Loucy (cell line): ENCODE results near the gene OPHN1.
A peak's percentile ranks its signal among the peaks of the same experiment; 100 is the strongest.

Experiments used
- H2AFZ ChIP-seq: fragments of 200-600 bp; sonication (generic); 2 replicates; pipeline ENCODE4 v1.6.0; 2016; ENCODE audit warnings: antibody characterized with exemption, mild to moderate bottlenecking, low read length, moderate library complexity
- H3F3A ChIP-seq: fragments of 200-600 bp; 2 replicates; pipeline ENCODE4 v1.6.0; 2016; ENCODE audit warnings: antibody characterized with exemption, low read depth, mild to moderate bottlenecking
- H3K27me3 ChIP-seq: fragments of 200-600 bp; sonication (generic); 2 replicates; pipeline ENCODE4 v1.6.1; 2014; ENCODE audit warnings: low read length, mild to moderate bottlenecking; ENCODE audit not compliant: insufficient read depth, poor library complexity, severe bottlenecking
- H3K36me3 ChIP-seq: fragments of 200-600 bp; sonication (generic); 2 replicates; pipeline ENCODE4 v1.6.1; 2016; ENCODE audit warnings: low read length; ENCODE audit not compliant: insufficient read depth
- H3K4me1 ChIP-seq: fragments of 200-600 bp; sonication (generic); 2 replicates; pipeline ENCODE4 v1.5.1; 2014; ENCODE audit warnings: low read length, mild to moderate bottlenecking; ENCODE audit not compliant: insufficient read depth, poor library complexity, severe bottlenecking
- H3K4me2 ChIP-seq: fragments of 200-600 bp; sonication (generic); 2 replicates; pipeline ENCODE4 v1.6.0; 2014; ENCODE audit warnings: antibody characterized with exemption, low read length, low read depth, mild to moderate bottlenecking; ENCODE audit not compliant: poor library complexity, severe bottlenecking
- H3K4me3 ChIP-seq: fragments of 200-600 bp; sonication (generic); 2 replicates; pipeline ENCODE4 v1.5.1; 2014; ENCODE audit warnings: low read length, mild to moderate bottlenecking, mixed read lengths; ENCODE audit not compliant: poor library complexity, severe bottlenecking
- H3K79me2 ChIP-seq: fragments of 200-600 bp; sonication (generic); 2 replicates; pipeline ENCODE4 v1.6.1; 2014; ENCODE audit warnings: low read length; ENCODE audit not compliant: insufficient read depth
- H3K9ac ChIP-seq: fragments of 200-600 bp; sonication (generic); 2 replicates; pipeline ENCODE4 v1.6.0; 2014; ENCODE audit warnings: mild to moderate bottlenecking, low read depth, low read length, moderate library complexity; ENCODE audit not compliant: poor library complexity, severe bottlenecking
- H3K9me2 ChIP-seq: fragments of 200-600 bp; sonication (generic); replicated peaks from 2 replicates; pipeline ENCODE4 v1.6.1; 2016; ENCODE audit warnings: low read depth, low read length, mixed read lengths
- H3K9me3 ChIP-seq: fragments of 200-600 bp; sonication (generic); 2 replicates; pipeline ENCODE4 v1.6.1; 2014; ENCODE audit warnings: mild to moderate bottlenecking, antibody characterized with exemption, low read length, low read depth; ENCODE audit not compliant: insufficient read depth
- H4K20me1 ChIP-seq: fragments of 200-600 bp; sonication (generic); 2 replicates; pipeline ENCODE4 v1.6.0; 2014; ENCODE audit warnings: antibody characterized with exemption, low read length, mild to moderate bottlenecking; ENCODE audit not compliant: insufficient read depth, poor library complexity, severe bottlenecking
- EZH2phosphoT487 ChIP-seq: fragments of 200-600 bp; IDR thresholded peaks from 2 replicates; pipeline ENCODE4 v1.6.1; 2018; ENCODE audit warnings: antibody characterized with exemption, mild to moderate bottlenecking, moderate library complexity, borderline replicate concordance
- TF ChIP-seq, protein P1 (sequence below): fragments of 200-600 bp; sonication (generic); conservative IDR thresholded peaks from 2 replicates; pipeline ENCODE4 v1.5.1; 2014; ENCODE audit warnings: mild to moderate bottlenecking, antibody characterized with exemption, low read length

The OPHN1 gene

DNA sequence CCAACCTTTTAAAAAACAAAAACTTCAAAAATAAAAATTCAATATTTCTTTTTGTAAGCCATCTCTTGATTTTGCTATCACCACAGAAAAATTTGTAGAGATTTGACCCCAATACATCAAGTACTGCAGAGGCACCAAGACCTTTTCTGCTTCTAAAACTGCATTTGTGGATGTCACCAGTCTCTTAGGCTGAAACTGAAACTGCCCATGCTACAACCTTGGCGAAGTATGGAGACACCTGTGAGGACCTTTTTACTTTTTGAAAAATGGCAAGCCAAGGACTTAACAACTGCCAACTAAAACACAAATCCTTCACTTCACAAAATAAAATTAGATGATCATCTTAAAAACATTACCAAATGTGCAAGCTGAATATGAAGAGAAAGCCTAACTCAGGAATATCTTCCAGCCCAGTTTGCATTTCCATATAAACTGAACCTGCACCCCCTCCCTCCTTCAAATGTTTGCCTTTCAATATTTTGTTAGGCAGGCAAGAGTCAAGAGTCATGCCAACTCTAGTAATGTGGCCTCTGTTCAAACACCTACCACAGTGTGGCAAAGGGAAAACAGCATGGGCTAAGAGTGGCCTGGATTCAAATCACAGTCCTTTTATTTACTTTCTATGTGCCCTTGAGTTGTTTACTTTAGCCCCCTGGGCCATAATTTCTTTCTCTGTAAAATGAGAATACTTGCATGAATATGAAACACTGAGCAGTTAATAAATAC, 389.4 kb downstream of the OPHN1 start:
- no peaks in the 10 kb centered on the region for H3K9me3 ChIP-seq
- H3K4me2 ChIP-seq: no peak overlapping the region
- H3K36me3 ChIP-seq: no peaks in the 10 kb centered on the region
- no peaks in the 10 kb centered on the region for H4K20me1 ChIP-seq
- H3F3A ChIP-seq: no peaks in the 10 kb centered on the region
- H3K9me2 ChIP-seq: no peaks in the 10 kb centered on the region
- H3K4me3 ChIP-seq: no peak overlapping the region
- H3K4me1 ChIP-seq: no peaks in the 10 kb centered on the region
- H2AFZ ChIP-seq: no peak overlapping the region
- H3K27me3 ChIP-seq: no peaks in the 10 kb centered on the region
- no peak for TF ChIP-seq EZH2phosphoT487
- TF ChIP-seq, protein P1, sequence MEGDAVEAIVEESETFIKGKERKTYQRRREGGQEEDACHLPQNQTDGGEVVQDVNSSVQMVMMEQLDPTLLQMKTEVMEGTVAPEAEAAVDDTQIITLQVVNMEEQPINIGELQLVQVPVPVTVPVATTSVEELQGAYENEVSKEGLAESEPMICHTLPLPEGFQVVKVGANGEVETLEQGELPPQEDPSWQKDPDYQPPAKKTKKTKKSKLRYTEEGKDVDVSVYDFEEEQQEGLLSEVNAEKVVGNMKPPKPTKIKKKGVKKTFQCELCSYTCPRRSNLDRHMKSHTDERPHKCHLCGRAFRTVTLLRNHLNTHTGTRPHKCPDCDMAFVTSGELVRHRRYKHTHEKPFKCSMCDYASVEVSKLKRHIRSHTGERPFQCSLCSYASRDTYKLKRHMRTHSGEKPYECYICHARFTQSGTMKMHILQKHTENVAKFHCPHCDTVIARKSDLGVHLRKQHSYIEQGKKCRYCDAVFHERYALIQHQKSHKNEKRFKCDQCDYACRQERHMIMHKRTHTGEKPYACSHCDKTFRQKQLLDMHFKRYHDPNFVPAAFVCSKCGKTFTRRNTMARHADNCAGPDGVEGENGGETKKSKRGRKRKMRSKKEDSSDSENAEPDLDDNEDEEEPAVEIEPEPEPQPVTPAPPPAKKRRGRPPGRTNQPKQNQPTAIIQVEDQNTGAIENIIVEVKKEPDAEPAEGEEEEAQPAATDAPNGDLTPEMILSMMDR: no peak
- H3K79me2 ChIP-seq: no peaks in the 10 kb centered on the region
- no peak overlapping the region for H3K9ac ChIP-seq

DNA sequence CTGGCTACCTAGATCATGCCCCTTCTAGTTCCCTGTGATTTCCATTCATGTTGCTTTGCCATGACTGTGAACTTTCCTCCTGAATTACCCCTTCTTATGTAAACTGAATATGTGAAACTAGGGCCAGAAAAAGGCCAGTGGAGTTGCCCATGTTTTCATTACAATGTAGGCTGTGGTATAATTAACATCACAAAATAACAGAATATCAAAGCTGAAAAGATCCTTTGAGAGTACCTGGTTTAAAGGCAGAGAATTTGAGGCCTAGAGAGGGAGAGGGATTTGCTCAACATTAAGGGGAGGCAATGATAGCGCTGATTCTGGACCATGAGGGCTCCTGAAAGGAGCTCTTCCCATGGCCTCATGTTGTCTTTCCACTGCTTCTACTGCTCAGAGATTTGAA, 392.2 kb downstream of the OPHN1 start:
- H3K36me3 ChIP-seq: no peaks in the 10 kb centered on the region
- no peaks in the 10 kb centered on the region for H3K4me1 ChIP-seq
- H3K4me3 ChIP-seq: no peak overlapping the region
- no peak overlapping the region for H2AFZ ChIP-seq
- no peaks in the 10 kb centered on the region for H4K20me1 ChIP-seq
- H3K9me3 ChIP-seq: no peaks in the 10 kb centered on the region
- H3K27me3 ChIP-seq: no peaks in the 10 kb centered on the region
- H3K79me2 ChIP-seq: no peaks in the 10 kb centered on the region
- TF ChIP-seq, protein P1: no peak
- TF ChIP-seq EZH2phosphoT487: no peak
- H3K9ac ChIP-seq: no peak overlapping the region
- H3K4me2 ChIP-seq: no peak overlapping the region
- no peaks in the 10 kb centered on the region for H3K9me2 ChIP-seq
- no peaks in the 10 kb centered on the region for H3F3A ChIP-seq

DNA sequence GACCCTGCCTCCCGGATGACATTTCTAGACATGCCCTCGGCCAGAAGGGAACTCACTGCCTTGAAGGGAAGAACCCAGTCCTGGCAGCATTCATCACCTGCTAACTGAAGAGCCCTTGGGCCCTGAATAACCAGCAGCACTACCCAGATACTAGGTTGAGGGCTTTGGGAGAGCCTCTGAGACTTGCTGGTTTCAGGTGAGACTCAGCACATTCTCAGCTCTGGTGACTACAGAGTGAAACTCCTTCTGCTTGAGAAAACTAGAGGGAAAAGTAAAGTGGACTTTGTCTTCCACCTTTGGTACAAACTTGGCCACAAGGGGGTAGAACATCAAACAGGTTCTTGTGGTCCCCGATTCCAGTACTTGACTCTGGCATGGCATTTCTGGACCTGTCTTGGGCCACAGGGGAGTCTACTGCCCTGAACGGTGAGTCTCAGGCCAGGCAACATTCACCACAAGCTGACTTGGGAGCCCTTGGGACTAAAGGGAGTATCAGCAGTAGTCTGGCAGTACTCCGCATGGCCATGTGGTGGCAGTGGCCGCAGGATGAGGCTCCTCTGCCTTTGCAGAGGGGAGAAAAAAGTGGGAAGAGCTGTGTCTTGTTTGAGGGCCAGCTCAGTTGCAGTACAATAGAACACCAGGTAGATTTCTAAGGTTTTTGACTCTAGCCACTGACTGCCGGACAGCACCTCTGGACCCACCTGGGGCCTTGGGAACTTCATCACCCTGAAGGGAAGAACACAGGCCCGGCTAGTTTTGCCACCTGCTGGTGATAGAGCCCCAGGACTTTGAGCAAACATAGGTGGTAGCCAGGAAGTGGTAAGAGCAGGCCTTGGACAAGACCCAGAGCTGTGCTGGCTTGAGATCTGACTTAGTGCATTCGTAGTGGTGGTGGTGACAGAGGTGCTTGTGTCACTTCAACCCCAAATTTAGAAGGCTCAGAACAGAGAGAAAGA, 414.8 kb downstream of the OPHN1 start:
- Histone ChIP-seq H3K27me3 (no peaks in the 10 kb centered on the region), H3K9me2 (no peaks in the 10 kb centered on the region), H2AFZ (peak overlapping the region; percentile 62), H3K4me2 (no peak overlapping the region), H3K36me3 (no peaks in the 10 kb centered on the region), H3K4me3 (no peak overlapping the region), H3K4me1 (no peaks in the 10 kb centered on the region), H3K79me2 (no peaks in the 10 kb centered on the region), H3K9ac (no peak overlapping the region), H3F3A (no peaks in the 10 kb centered on the region), H4K20me1 (no peaks in the 10 kb centered on the region), H3K9me3 (no peaks in the 10 kb centered on the region)
- TF ChIP-seq EZH2phosphoT487: no peak
- TF ChIP-seq, protein P1: peak; percentile 74
